CD4-positive, alpha-beta memory T cell (primary cell): Measurements from ENCODE around the gene OR10J5. TPM values are rescaled to one million over a fixed set of nuclear protein-coding genes. Genes with fewer than 3 reads are reported as not detected.

Experiments
- polyA plus RNA-seq, 2 donors: library from polyadenylated mRNA; unstranded; fragments of 300-500 nt; fragmentation: Illumina TruSeq; gene quantifications; one replicate each; pipeline ENCODE4 v1.2.3, GENCODE V29; 2021
- total RNA-seq, 2 experiments: library from RNA; stranded (reverse); gene quantifications; one replicate each; pipeline ENCODE4 v1.2.3, GENCODE V29; 2021

Gene OR10J5
- total and polyA plus RNA-seq, 4 experiments from 2014 or later, result not detected

Other genes with a start within 250 kb of the OR10J5 start
- not detected for gene FCER1A, start 233.7 kb downstream of the OR10J5 start, total RNA-seq
- under 1 TPM in 1 of 2 donors, not detected in 1; 0.28 TPM for gene FCER1A, start 233.7 kb downstream of the OR10J5 start, polyA plus RNA-seq
- gene OR10J4, start 103.8 kb downstream of the OR10J5 start, total RNA-seq, result not detected
- not detected for gene OR10J4, start 103.8 kb downstream of the OR10J5 start, polyA plus RNA-seq
- not detected for gene OR10J1, start 96.3 kb downstream of the OR10J5 start, total RNA-seq
- not detected for gene OR10J1, start 96.3 kb downstream of the OR10J5 start, polyA plus RNA-seq
- gene APCS, start 51.8 kb upstream of the OR10J5 start, total RNA-seq, result not detected
- gene APCS, start 51.8 kb upstream of the OR10J5 start, polyA plus RNA-seq, result not detected
- not detected for gene CRP, start 178.6 kb upstream of the OR10J5 start, total RNA-seq
- not detected for gene CRP, start 178.6 kb upstream of the OR10J5 start, polyA plus RNA-seq
- gene DUSP23, start 245.0 kb upstream of the OR10J5 start, total RNA-seq, result 10 to 100 TPM; 14.5 to 15.7 TPM
- 10 to 100 TPM; 44.8 to 73.8 TPM for gene DUSP23, start 245.0 kb upstream of the OR10J5 start, polyA plus RNA-seq